Pons (tissue), 1 donor: ENCODE measurements around the gene PHACTR1.
A peak's percentile ranks its signal among the peaks of the same experiment; 100 is the strongest.

ENCODE experiments used
- DNase-seq: peaks from one replicate; pipeline ENCODE4 v3.0.0-alpha.2; 2016; ENCODE audit warnings: low spot score

The PHACTR1 gene

DNA sequence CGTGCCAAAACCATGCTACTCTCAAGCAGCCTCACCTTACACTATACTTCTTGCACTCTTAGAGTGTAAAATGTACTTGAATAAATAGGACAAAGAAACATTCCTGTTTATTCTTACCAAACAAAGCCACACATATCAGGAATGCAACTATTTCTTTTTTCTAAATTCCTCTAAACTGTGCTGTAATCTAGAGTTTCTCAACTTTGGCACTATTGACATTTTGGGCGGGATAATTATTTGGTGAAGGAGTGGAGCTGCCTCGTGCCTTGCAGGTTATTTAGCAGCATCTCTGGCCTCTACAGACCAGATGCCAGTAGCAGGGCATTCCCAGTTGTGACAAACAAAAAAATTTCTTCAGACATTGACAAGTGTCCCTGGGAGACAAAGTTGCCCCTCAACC, 86.9 kb downstream of the PHACTR1 start:
- DNase-seq, result no peak

DNA sequence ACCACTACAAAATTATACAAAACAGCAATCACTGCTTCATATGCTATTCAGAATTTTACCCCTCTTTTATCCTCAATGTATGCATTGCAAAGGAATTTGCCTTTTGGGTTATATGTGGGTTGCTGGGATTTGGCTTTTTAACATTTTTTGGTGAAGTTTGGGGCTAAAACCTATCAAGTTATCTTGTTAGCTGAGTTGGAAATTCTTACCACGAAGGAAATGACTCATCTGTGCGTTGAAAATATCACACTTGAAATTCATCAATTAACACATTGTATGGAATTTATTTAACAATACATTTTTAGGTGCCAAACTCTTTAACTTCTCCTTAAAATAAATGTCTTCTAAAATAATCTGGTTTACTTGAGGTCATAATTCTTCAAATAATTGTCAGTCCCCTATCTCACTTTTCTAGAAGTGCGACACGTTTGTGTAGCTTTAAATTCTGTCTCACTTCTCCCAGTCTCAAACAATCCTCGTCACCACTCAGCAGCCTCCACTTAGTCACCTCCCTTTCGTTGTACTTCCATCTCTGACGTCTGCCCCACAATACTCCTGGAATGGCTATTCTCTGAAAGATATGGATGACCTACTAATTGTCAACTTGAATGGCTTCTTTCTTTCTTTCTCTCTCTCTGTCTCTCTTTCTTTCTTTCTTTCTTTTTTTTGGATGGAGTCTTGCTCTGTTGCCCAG, 88.5 kb downstream of the PHACTR1 start:
- no peak for DNase-seq

- DNase-seq, result no peak
Observed at GRCh38 chr6:12806136-12806535, 89.6 kb downstream of the PHACTR1 start.

- DNase-seq, result no peak
Observed at GRCh38 chr6:12806796-12807195, 90.2 kb downstream of the PHACTR1 start.

GRCh38 chr6:12811519-12811918, 95.0 kb downstream of the PHACTR1 start:
- no peak for DNase-seq

DNA sequence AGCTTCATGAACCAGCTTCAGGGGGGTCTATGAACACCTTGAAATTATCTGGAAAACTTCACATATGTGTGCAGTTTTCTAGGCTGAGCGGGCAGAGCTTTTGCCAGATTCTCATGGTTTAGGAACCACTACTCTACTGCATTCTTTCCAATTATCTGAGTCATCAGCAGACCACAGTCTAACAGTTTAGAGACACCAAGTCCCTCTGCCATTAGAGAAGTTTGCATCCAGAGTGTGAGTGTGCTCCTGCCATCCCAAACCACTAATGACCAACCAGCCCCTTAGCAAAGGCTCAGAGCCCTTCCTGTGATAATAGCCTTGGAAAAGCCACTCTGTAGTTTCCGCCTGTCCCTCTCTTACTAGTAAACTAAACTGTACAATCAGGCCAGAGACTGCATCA, 96.8 kb downstream of the PHACTR1 start:
- DNase-seq, result no peak

DNA sequence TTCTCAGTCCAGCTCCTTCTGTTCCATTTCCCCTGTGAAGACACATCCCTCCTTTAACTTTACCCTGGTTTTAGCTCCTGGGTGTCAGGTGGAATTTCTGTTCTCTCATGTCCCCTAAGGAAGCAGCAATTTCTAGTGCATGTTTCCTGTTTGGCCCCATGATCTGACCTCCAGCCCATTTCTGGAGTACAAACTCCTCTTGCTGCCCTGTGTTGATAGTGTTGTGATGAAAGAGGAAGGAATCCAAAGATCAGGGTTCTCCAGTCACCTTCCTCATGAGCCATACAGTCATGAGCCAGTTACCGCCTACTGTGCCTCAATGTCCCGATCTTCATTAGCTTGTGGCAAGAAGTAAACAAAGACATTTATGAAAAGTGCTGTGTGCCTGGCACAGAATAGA, 97.4 kb downstream of the PHACTR1 start:
- DNase-seq, result no peak

- DNase-seq, result no peak
Observed at GRCh38 chr6:12815089-12815488, 98.5 kb downstream of the PHACTR1 start.

- no peak for DNase-seq
Observed at GRCh38 chr6:12815884-12816600, 99.5 kb downstream of the PHACTR1 start.

DNA sequence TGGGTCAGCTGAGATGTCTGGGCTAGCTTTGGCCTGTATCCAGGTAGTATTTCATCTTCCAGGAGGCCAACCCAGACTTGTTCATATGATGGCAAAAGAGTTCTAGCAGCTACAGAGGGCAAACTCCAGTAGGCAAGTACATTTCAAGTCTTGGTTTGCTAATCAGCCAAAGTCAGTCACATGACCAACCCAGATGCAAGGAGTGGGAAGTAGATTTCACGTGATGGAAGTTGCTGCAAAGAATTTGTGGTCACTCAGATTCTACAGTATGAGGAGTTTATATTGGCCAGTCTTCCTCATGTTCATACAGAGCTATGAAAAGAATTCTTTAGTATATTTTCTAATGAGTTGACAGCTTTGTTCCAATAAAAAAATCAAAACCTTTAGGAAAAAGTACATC, 101.8 kb downstream of the PHACTR1 start:
- DNase-seq, result peak; percentile 2

DNA sequence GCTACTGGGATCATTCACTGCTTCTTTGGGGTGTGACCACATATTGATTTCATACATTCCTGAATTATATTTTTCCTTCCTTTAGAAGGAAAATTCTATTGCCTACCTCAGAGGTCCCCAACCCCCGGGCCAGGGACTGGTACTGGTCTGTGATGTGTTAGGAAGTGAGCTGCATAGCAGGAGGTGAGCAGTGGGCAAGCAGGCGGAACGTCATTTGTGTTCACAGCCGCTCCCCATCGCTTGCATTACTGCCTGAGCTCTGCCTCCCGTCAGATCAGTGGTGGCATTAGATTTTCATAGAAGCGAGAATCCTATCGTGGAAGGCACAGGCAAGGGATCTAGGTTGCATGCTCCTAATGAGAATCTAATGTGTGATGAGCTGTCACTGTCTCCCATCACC, 107.3 kb downstream of the PHACTR1 start:
- no peak for DNase-seq

DNA sequence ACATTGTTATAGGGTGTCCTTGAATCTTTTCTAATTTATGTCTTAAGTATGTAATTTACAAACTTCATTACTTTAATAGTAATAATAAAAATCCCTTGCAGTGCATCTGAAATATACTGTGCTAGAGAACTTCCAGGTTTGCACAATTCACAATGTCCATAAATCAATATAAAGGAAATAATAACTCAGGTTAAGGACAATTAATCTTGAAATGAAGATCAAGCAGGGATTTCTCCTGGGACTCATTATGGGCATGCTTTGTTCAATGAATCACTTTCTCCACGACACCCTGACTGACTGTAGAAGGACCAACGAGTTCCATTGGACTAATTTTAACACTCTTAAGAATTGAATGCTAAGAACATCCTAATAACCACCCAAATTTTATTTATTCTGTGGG, 110.0 kb downstream of the PHACTR1 start:
- no peak for DNase-seq

GRCh38 chr6:12827921-12828320, 111.4 kb downstream of the PHACTR1 start:
- DNase-seq, result no peak

DNA sequence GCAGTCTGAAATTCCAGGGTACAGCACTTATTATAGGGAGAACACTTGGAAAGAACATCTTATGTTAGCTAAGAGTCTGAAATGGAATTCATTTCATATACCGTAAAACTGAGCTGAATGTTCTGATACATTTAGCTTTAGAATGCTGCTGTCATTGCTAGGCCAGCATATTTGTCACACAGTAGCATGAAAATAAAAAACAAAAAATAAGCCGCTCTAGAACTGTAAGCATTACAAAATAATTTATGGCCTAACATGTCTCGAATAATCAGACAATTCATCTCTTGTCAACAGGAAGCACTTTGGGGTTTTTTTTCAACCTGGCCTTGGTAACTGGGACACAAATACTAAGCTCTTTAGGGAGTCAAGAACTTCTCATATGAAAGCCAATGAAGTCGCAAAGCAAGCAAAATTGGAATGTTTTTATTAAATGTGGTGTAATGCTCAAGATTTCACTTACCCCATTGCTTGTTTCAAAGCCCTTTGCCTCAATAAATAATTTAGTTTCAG, 115.7 kb downstream of the PHACTR1 start:
- no peak for DNase-seq

DNA sequence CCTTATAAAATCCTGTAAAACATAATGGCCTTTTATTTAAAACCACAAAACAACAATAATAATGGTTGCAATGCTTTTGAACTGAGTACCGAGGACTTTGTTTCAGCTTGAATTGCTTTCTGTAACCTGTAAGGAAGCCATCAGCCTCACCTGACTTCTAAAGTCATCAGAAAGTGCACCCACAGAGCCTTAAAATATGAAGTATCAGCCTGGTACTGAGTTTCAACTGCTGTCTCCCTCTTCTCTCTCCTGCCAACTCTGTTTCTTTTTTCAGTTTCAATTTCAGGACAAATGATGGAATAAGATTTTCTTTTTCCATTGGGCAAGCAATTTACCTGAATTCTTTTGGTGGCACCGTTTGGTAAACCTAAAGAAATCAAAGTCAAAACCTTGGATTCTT, 119.4 kb downstream of the PHACTR1 start:
- DNase-seq, result no peak

- no peak for DNase-seq
Observed at GRCh38 chr6:12841619-12842018, 125.1 kb downstream of the PHACTR1 start.

DNA sequence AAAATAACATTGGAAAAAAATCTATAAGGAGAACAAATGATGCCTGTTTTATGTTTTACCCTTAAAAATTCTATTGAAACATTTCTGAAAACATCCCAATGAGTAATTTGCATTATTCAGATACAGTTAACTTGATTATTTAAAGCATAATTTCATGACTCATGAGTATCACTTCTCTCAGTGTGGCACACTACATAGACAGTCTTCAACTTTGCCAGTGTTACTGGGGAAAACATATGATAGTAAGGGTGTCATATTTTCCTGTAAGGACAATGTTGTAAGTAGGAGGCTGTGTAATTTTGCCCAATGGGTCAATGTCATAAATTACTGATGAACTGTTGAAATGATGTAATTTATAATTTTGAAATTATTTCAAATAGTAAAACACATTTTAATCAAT, 125.5 kb downstream of the PHACTR1 start:
- DNase-seq, result no peak

DNA sequence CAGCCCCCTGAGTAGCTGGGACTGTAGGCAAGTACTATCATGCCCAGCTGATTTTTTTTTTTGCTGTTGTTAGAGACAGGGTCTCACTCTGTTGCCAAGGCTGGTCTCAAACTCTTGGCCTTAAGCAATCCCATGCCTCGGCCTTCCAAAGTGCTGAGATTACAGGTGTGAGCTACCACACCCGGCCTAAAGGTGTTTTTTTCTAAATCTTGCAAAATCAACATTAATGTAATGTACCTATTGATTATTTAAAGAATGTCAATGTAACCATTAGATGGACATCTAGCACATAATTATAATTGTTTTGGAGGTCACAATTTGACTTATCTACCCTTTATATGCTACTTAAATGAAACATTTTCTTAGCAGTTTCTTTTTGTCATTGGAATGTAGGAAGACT, 126.1 kb downstream of the PHACTR1 start:
- no peak for DNase-seq

- peak; percentile 25 for DNase-seq
Observed at GRCh38 chr6:12844284-12845223, 128.0 kb downstream of the PHACTR1 start.

GRCh38 chr6:12845224-12846004, 128.8 kb downstream of the PHACTR1 start:
- DNase-seq, result no peak

DNA sequence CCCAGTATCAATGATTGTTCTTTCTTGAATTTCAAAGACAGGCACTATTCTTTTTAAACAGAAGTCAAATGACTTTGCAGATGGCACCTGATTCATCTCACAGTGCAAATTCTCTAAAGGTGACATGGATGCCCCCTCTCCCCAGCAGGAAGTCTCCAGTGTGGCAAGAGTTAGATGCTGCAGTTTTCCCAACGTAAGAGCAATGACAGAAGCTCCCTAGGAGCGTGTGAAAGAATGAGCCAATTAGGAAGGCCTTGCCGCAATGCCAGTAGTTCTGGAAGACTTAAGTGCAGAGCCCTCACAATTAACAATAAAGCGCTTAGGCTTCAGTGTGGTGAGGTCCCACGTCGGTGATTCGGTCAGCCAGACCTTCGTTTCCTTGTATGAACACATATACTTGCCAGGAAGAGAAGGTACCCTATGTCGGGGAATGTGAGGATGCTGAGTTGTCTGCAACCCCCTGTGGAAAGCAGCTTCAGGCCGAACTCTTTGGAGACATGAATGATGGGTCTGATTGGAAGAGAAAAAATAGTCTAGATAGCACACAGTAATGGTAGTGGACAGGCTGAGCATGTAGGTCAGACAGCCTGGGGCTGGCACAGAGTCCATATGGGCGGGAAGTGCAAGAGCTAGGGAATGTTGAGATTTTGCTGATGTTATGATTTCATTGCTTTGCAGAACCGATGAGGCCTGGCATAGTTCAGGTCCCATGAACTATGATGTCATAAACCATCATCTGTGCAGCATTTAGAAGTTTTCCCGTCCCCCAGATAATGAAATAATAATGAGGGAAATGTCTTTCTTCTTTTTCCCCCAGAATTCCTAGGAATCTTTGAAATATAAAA, 132.6 kb downstream of the PHACTR1 start:
- DNase-seq, result no peak
